Measurements from ENCODE around the gene BAG1.

BAG1 gene

GRCh38 chr9:33227008-33227398, 37.5 kb downstream of the BAG1 start:
- Histone ChIP-seq H3K36me3 (ENCODE audit: insufficient read depth, low read length) (no peaks in the 10 kb centered on the region), H3K27me3 (ENCODE audit: control insufficient read depth, insufficient read depth, low read length) (peaks cover 3% of the 10 kb centered on the region), H3K9ac (ENCODE audit: low read depth, low read length) (no peak overlapping the region), H3K4me1 (ENCODE audit: control insufficient read depth, insufficient read depth, low read length) (peaks cover 8% of the 10 kb centered on the region), H3K4me3 (ENCODE audit: low read length) (no peak overlapping the region), H3K4me2 (ENCODE audit: low read length) (no peak overlapping the region), H3K9me3 (replicated peaks; ENCODE audit: low read length) (no peaks in the 10 kb centered on the region)

GRCh38 chr9:33225319-33226147, 39.0 kb downstream of the BAG1 start:
- Histone ChIP-seq H3K9me3 (replicated peaks; ENCODE audit: low read length) (no peaks in the 10 kb centered on the region), H3K4me3 (ENCODE audit: low read length) (no peak overlapping the region), H3K27me3 (ENCODE audit: control insufficient read depth, insufficient read depth, low read length) (peaks cover 3% of the 10 kb centered on the region), H3K4me1 (ENCODE audit: control insufficient read depth, insufficient read depth, low read length) (peaks cover 8% of the 10 kb centered on the region), H3K4me2 (ENCODE audit: low read length) (peak overlapping the region; percentile 43), H3K9ac (ENCODE audit: low read depth, low read length) (no peak overlapping the region), H3K36me3 (ENCODE audit: insufficient read depth, low read length) (no peaks in the 10 kb centered on the region)

- peaks cover 8% of the 10 kb centered on the region for H3K4me1 ChIP-seq (ENCODE audit: control insufficient read depth, insufficient read depth, low read length)
- peaks cover 3% of the 10 kb centered on the region for H3K27me3 ChIP-seq (ENCODE audit: control insufficient read depth, insufficient read depth, low read length)
- H3K4me3 ChIP-seq (ENCODE audit: low read length), result no peak overlapping the region
- no peak overlapping the region for H3K9ac ChIP-seq (ENCODE audit: low read depth, low read length)
- no peaks in the 10 kb centered on the region for H3K9me3 ChIP-seq (replicated peaks; ENCODE audit: low read length)
- no peaks in the 10 kb centered on the region for H3K36me3 ChIP-seq (ENCODE audit: insufficient read depth, low read length)
- H3K4me2 ChIP-seq (ENCODE audit: low read length), result no peak overlapping the region
Observed at GRCh38 chr9:33223696-33224095, 40.8 kb downstream of the BAG1 start.

- Histone ChIP-seq H3K4me2 (ENCODE audit: low read length) (no peak overlapping the region), H3K27me3 (ENCODE audit: control insufficient read depth, insufficient read depth, low read length) (peaks cover 4% of the 10 kb centered on the region), H3K9me3 (replicated peaks; ENCODE audit: low read length) (no peaks in the 10 kb centered on the region), H3K36me3 (ENCODE audit: insufficient read depth, low read length) (no peaks in the 10 kb centered on the region), H3K9ac (ENCODE audit: low read depth, low read length) (no peak overlapping the region), H3K4me3 (ENCODE audit: low read length) (no peak overlapping the region), H3K4me1 (ENCODE audit: control insufficient read depth, insufficient read depth, low read length) (peaks cover 8% of the 10 kb centered on the region)
Observed at GRCh38 chr9:33222031-33222430, 42.5 kb downstream of the BAG1 start.

- H3K4me2 ChIP-seq (ENCODE audit: low read length), result no peak overlapping the region
- no peak overlapping the region for H3K4me3 ChIP-seq (ENCODE audit: low read length)
- H3K27me3 ChIP-seq (ENCODE audit: control insufficient read depth, insufficient read depth, low read length), result peaks cover 9% of the 10 kb centered on the region
- peaks cover 8% of the 10 kb centered on the region for H3K4me1 ChIP-seq (ENCODE audit: control insufficient read depth, insufficient read depth, low read length)
- H3K9me3 ChIP-seq (replicated peaks; ENCODE audit: low read length), result no peaks in the 10 kb centered on the region
- H3K36me3 ChIP-seq (ENCODE audit: insufficient read depth, low read length), result no peaks in the 10 kb centered on the region
- H3K9ac ChIP-seq (ENCODE audit: low read depth, low read length), result no peak overlapping the region
Observed at GRCh38 chr9:33221568-33221884, 43.0 kb downstream of the BAG1 start.

- no peak overlapping the region for H3K4me2 ChIP-seq (ENCODE audit: low read length)
- no peak overlapping the region for H3K9ac ChIP-seq (ENCODE audit: low read depth, low read length)
- H3K36me3 ChIP-seq (ENCODE audit: insufficient read depth, low read length), result no peaks in the 10 kb centered on the region
- H3K9me3 ChIP-seq (replicated peaks; ENCODE audit: low read length), result no peaks in the 10 kb centered on the region
- H3K4me3 ChIP-seq (ENCODE audit: low read length), result no peak overlapping the region
- peaks cover 15% of the 10 kb centered on the region for H3K27me3 ChIP-seq (ENCODE audit: control insufficient read depth, insufficient read depth, low read length)
- peaks cover 8% of the 10 kb centered on the region for H3K4me1 ChIP-seq (ENCODE audit: control insufficient read depth, insufficient read depth, low read length)
Observed at GRCh38 chr9:33220681-33221567, 43.6 kb downstream of the BAG1 start.

- Histone ChIP-seq H3K4me3 (ENCODE audit: low read length) (no peak overlapping the region), H3K9me3 (replicated peaks; ENCODE audit: low read length) (no peaks in the 10 kb centered on the region), H3K9ac (ENCODE audit: low read depth, low read length) (no peak overlapping the region), H3K27me3 (ENCODE audit: control insufficient read depth, insufficient read depth, low read length) (peaks cover 46% of the 10 kb centered on the region), H3K4me1 (ENCODE audit: control insufficient read depth, insufficient read depth, low read length) (no peaks in the 10 kb centered on the region), H3K36me3 (ENCODE audit: insufficient read depth, low read length) (no peaks in the 10 kb centered on the region), H3K4me2 (ENCODE audit: low read length) (no peak overlapping the region)
Observed at GRCh38 chr9:33211695-33212393, 52.7 kb downstream of the BAG1 start.

- Histone ChIP-seq H3K9ac (ENCODE audit: low read depth, low read length) (no peak overlapping the region), H3K36me3 (ENCODE audit: insufficient read depth, low read length) (no peaks in the 10 kb centered on the region), H3K4me1 (ENCODE audit: control insufficient read depth, insufficient read depth, low read length) (no peaks in the 10 kb centered on the region), H3K9me3 (replicated peaks; ENCODE audit: low read length) (no peaks in the 10 kb centered on the region), H3K4me2 (ENCODE audit: low read length) (no peak overlapping the region), H3K27me3 (ENCODE audit: control insufficient read depth, insufficient read depth, low read length) (peaks cover 33% of the 10 kb centered on the region), H3K4me3 (ENCODE audit: low read length) (no peak overlapping the region)
Observed at GRCh38 chr9:33210006-33210715, 54.3 kb downstream of the BAG1 start.

- H3K4me3 ChIP-seq (ENCODE audit: low read length), result no peak overlapping the region
- H3K9ac ChIP-seq (ENCODE audit: low read depth, low read length), result no peak overlapping the region
- H3K27me3 ChIP-seq (ENCODE audit: control insufficient read depth, insufficient read depth, low read length), result peaks cover 32% of the 10 kb centered on the region
- H3K9me3 ChIP-seq (replicated peaks; ENCODE audit: low read length), result no peaks in the 10 kb centered on the region
- no peaks in the 10 kb centered on the region for H3K4me1 ChIP-seq (ENCODE audit: control insufficient read depth, insufficient read depth, low read length)
- no peak overlapping the region for H3K4me2 ChIP-seq (ENCODE audit: low read length)
- no peaks in the 10 kb centered on the region for H3K36me3 ChIP-seq (ENCODE audit: insufficient read depth, low read length)
Observed at GRCh38 chr9:33209394-33209793, 55.1 kb downstream of the BAG1 start.

GRCh38 chr9:33202552-33203201, 61.8 kb downstream of the BAG1 start:
- Histone ChIP-seq H3K4me1 (ENCODE audit: control insufficient read depth, insufficient read depth, low read length) (peaks cover 10% of the 10 kb centered on the region), H3K9ac (ENCODE audit: low read depth, low read length) (no peak overlapping the region), H3K9me3 (replicated peaks; ENCODE audit: low read length) (no peaks in the 10 kb centered on the region), H3K4me2 (ENCODE audit: low read length) (no peak overlapping the region), H3K27me3 (ENCODE audit: control insufficient read depth, insufficient read depth, low read length) (peaks cover 34% of the 10 kb centered on the region), H3K4me3 (ENCODE audit: low read length) (no peak overlapping the region), H3K36me3 (ENCODE audit: insufficient read depth, low read length) (no peaks in the 10 kb centered on the region)

Data from skeletal muscle satellite cell (primary cell).